Fibroblast of mammary gland (primary cell): ENCODE data around the gene TOR1B.

Source experiments
- DNase-seq: peaks from one replicate; pipeline ENCODE4 v3.0.0-alpha.2; 2010; ENCODE audit warnings: low read depth
- H3K4me3 ChIP-seq: 2 replicates; pipeline ENCODE4 v1.5.1; 2011; ENCODE audit warnings: low read depth, mild to moderate bottlenecking, low read length, moderate library complexity; ENCODE audit not compliant: control insufficient read depth
- CTCF ChIP-seq: conservative IDR thresholded peaks from 2 replicates; pipeline ENCODE4 v1.5.1; 2011; ENCODE audit warnings: low read depth, low read length, inconsistent platforms; ENCODE audit not compliant: control insufficient read depth, insufficient read depth

TOR1B gene

GRCh38 chr9:129823935-129824601 lies 21.1 kb downstream of the TOR1B start, which contains the start of gene TOR1A:
Gene TOR1A, minus strand, starts transcription at chr9:129824136. Its CDS starts 51 bp downstream, at chr9:129824085.
- DNase-seq: peak; percentile 94
- no peak for TF ChIP-seq CTCF
- peak within 1 kb of the TSS; percentile 69 for H3K4me3 ChIP-seq

GRCh38 chr9:129826344-129826743 lies 23.4 kb downstream of the TOR1B start:
- no peak overlapping the region for H3K4me3 ChIP-seq
- no peak for TF ChIP-seq CTCF
- DNase-seq: peak; percentile 32

GRCh38 chr9:129826759-129827158 lies 23.8 kb downstream of the TOR1B start:
- DNase-seq: no peak
- no peak overlapping the region for H3K4me3 ChIP-seq
- TF ChIP-seq CTCF: no peak

GRCh38 chr9:129828051-129828450 lies 25.1 kb downstream of the TOR1B start:
- no peak for TF ChIP-seq CTCF
- DNase-seq: no peak

GRCh38 chr9:129828969-129829368 lies 26.0 kb downstream of the TOR1B start:
- TF ChIP-seq CTCF: no peak
- no peak overlapping the region for H3K4me3 ChIP-seq
- no peak for DNase-seq

More at GRCh38 chr9:129828051-129828450, 25.1 kb downstream of the TOR1B start:
- no peak overlapping the region for H3K4me3 ChIP-seq

GRCh38 chr9:129832982-129833381 lies 30.0 kb downstream of the TOR1B start:
- H3K4me3 ChIP-seq: no peak overlapping the region
- TF ChIP-seq CTCF: no peak
- DNase-seq: peak; percentile 35

GRCh38 chr9:129834489-129835127 lies 31.6 kb downstream of the TOR1B start:
- no peak for DNase-seq
- H3K4me3 ChIP-seq: peak overlapping the region; percentile 96

More at GRCh38 chr9:129834489-129835127, 31.6 kb downstream of the TOR1B start:
- no peak for TF ChIP-seq CTCF
